A549 treated with dexamethasone at 1 μM for 4 hours (cell line): ENCODE measurements around the gene ZAR1. TPM values are rescaled to one million over a fixed set of nuclear protein-coding genes. Genes with fewer than 3 reads are reported as not detected.

Experiments
- total RNA-seq: library from RNA; stranded (reverse); fragments of 200-300 nt; extraction: Qiagen RNA extraction; gene quantifications from 5 replicates; pipeline ENCODE4 v1.2.3, GENCODE V29; 2022

The ZAR1 gene
- 0.06 TPM in 1 of 5 replicates, not detected in the others for total RNA-seq

GRCh38 chr4:48490012-48490679 is at the start of gene ZAR1:
ZAR1 (plus strand) TSS chr4:48490252; CDS start chr4:48490292, 40 bp downstream.

GRCh38 chr4:48483006-48483776 is 6.9 kb upstream of the ZAR1 start, which contains the start of gene SLC10A4:
SLC10A4 (plus strand) TSS chr4:48483343; CDS start chr4:48483562, 219 bp downstream.

Other genes with a start within 250 kb of the ZAR1 start
- 1.5 to 2.3 TPM (median 1.6 TPM) in 5 replicates for gene TEC, start 220.4 kb upstream of the ZAR1 start, total RNA-seq
- 19.0 to 27.8 TPM (median 25.4 TPM) in 5 replicates for gene SLAIN2, start 148.7 kb upstream of the ZAR1 start, total RNA-seq
- 4.0 to 7.2 TPM (median 6.7 TPM) in 5 replicates for gene SLC10A4, start 6.9 kb upstream of the ZAR1 start, total RNA-seq